ENCODE measurements around the gene SERINC3.

GRCh38 chr20:44497761-44498160 is 24.1 kb downstream of the SERINC3 start:
- TF ChIP-seq CTCF (IDR thresholded peaks at IDR 0.05), result no peak
- no peak for TF ChIP-seq POLR2A (IDR thresholded peaks at IDR 0.05)
